Erythroblast (primary cell): ENCODE results near the gene SNX25.
A peak's percentile ranks its signal among the peaks of the same experiment; 100 is the strongest.
"Not testable (repeated sequence)": the region's sequence is repeated elsewhere in the genome, so short reads cannot be mapped to it uniquely, and the experiment has no call there.

ENCODE experiments used
- DNase-seq, 2 experiments: peaks; one replicate each; lab custom pipeline; 2025; lab: John Stamatoyannopoulos, UW
- GATA1 ChIP-seq: IDR thresholded peaks from 2 replicates; pipeline ENCODE4 v1.6.1; 2011; ENCODE audit warnings: low read depth, mild to moderate bottlenecking, control low read depth, low read length, moderate library complexity
- POLR2A ChIP-seq: IDR thresholded peaks from 2 replicates; pipeline ENCODE4 v1.6.1; 2011; ENCODE audit warnings: mild to moderate bottlenecking, low read length

Gene SNX25

GRCh38 chr4:185235119-185235842, 25.9 kb downstream of the SNX25 start:
- DNase-seq, result no peak
- TF ChIP-seq POLR2A (no peak), GATA1 (no peak)

DNA sequence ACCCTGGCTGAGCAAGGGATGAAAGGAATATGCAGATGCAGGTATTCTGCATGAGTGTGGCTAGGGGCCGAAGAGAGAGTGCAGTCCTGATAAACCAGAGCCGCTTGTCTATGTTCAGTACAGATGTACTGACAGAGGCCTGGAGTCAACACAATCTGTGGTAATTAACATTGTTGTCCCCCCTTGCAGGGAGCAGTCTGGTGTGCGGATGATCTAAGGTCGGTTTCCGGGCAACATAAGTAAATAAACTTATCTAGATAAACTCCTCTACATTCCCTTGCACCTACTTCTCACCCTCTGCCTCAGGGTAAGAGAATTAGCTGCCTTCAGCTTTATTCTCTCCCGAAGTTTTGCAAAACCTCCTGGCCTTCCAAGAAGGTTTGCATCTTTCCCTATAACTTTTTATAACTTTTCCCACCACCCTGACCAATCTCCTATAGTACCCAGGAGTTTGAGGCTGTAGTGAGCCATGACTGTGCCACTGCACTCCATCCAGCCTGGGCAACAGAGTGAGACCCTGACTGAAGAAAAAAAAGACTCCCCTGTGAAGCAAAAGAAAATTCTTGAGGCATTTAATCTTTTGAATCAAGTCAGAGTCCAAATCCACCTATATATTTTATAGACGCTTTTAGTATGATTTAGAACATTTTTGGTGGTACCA, 26.6 kb downstream of the SNX25 start:
- peak; percentile 12 to 46 for DNase-seq
- TF ChIP-seq POLR2A (no peak), GATA1 (no peak)

DNA sequence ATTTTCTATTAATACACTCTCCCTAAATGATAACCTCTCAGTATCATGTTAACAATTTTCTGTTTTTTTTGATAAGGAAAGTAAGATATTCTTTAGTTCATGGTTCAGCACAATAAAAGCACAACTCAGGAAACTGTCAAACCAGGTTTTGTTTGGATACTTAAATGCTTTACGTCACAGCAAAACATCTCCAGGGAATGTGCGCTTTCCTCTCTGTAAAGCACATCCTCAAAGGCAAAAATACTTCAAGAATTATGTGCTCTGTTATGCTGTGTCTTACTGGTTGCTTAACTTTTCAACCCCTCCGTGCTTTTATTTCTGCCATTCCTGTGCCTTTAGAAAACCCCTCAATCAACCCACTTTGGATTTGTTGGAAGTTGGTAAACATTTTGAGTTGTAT, 27.8 kb downstream of the SNX25 start:
- no peak for DNase-seq
- TF ChIP-seq POLR2A (no peak), GATA1 (no peak)

DNA sequence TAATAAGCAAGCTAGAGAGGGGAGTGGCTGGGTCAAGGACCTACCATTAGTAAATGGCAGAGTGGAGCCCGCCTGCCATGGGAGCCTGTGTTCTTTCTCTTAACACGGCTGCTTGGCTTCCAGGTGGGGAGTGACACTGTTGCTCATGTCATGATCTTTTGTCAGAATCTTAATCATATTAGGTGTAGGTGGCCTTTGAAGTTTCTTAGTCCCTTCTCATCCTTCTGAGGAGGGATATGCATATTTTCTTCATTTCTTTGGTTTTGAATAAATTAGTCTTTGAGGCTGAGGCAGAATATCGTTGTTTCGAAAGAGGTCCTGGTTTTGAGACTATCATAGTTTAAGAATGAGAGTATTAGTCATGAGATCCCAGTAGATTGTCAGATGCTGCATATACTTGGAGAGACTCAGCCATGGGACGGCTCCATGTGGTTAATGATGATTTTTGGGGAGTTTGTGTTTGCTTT, 28.9 kb downstream of the SNX25 start:
- no peak for DNase-seq
- no peak for TF ChIP-seq POLR2A
- TF ChIP-seq GATA1, result no peak

GRCh38 chr4:185238750-185239149, 29.4 kb downstream of the SNX25 start:
- no peak for DNase-seq
- TF ChIP-seq GATA1, result no peak
- no peak for TF ChIP-seq POLR2A

- not testable (repeated sequence) for DNase-seq
These were observed 31.1 kb downstream of the SNX25 start for GRCh38 chr4:185240486-185240885.

GRCh38 chr4:185242749-185243533, 33.5 kb downstream of the SNX25 start:
- TF ChIP-seq GATA1 (no peak), POLR2A (no peak)
- DNase-seq, result no peak

DNA sequence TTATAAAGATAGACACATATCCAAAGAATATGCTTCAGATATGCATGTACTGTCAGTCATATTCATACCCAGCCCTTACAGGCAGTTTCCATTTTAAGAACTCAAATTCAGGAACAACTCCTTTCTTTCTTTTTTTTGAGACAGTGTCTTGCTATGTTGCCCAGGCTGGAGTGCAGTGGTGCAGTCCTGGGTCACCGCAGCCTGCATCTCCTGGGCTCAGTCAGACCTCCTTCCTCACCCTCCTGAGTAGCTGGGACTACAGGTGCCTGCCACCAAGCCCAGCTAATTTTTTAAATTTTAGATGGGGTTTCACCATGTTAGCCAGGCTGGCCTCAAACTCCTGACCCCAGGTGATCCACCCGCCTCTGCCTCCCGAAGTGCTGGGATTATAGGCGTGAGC, 34.5 kb downstream of the SNX25 start:
- DNase-seq, result no peak
- TF ChIP-seq GATA1, result no peak
- TF ChIP-seq POLR2A, result no peak

- TF ChIP-seq GATA1, result no peak
- no peak for TF ChIP-seq POLR2A
- DNase-seq, result no peak
These were observed 35.4 kb downstream of the SNX25 start for GRCh38 chr4:185244763-185245162.

DNA sequence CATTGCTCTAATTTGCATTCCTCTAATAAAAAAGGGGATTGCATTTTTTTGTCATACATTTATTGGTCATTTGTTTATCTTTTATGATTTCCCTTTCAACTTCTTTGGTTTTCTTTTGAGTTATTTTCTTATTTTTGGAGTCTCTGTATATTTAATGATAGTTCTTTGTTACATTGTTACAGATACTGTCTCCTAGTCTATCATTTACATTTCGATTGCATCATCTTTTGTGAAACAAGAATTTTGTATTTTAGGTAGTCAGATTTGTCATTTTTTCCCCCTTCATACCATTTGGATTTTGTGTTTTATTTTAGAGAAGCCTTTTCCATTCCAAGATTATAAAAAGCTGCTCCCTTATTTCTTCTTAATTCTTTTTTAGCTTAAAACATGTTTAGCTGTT, 37.1 kb downstream of the SNX25 start:
- TF ChIP-seq GATA1 (no peak), POLR2A (no peak)
- DNase-seq, result no peak

DNA sequence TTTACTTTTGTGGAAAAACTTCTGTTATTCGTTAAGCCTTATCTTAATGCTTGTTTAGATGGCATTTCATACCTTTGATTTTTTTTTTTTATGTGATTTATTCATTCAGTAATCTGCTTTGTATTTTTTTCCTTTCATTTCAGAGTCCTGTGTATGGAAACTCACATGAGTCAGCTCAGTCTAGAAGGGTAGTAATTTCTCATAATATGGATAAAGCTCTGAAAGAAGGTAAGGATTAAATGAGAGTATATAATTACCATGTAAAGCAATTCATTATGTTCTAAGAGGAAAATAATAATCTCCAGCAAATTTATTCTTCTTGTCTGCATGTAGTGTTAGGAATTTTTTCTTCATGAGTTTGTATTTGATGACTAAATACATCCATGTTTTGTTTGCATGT, 37.8 kb downstream of the SNX25 start:
- no peak for TF ChIP-seq POLR2A
- DNase-seq, result no peak

DNA sequence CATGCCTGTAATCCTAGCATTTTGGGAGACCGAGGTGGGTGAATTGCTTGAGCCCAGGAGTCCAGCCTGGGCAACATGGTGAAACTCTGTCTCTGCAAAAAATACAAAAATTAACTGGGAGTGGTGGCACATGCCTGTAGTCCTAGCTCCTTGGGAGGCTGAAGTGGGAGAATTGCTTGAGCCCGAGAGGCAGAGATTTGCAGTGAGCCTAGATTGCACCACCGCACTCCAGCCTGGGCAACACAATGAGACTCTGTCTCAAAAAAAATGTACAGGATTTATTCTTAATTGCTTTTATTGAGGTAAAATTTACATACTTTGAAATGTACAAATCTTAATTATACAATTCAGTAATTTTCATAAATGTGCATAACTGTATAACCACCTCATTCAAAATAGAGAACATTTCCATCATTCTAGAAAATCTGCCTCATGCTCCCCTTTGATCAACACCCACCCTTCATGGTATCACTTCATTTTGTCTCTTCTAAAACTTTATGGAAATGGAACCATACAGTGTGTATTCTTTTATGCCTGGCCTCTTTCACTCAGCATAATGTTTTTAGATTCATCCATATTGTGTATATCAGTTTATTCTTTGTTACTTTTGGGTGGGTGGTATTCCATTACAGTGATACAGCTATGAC, 39.1 kb downstream of the SNX25 start:
- TF ChIP-seq POLR2A, result no peak
- DNase-seq, result no peak

DNA sequence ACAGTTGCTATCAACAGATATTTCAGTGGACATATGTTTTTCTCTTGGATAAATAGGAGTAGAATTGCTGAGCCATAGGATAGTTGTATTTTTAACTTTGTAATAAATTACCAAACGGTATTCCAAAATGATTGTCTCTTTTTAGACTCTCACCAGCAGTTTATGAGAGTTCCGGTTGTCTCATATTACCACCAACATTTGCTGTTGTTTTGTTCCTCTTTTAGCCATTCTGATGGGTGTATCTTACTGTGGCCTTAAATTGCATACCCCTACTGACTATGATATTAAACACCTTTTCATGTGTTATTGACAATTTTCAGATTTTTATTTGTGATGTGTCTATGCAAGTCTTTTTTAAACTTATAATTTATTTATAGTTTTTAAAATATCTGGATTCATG, 39.7 kb downstream of the SNX25 start:
- no peak for DNase-seq
- TF ChIP-seq GATA1 (no peak), POLR2A (no peak)

GRCh38 chr4:185254434-185254833, 45.0 kb downstream of the SNX25 start:
- TF ChIP-seq GATA1 (no peak), POLR2A (no peak)
- DNase-seq, result no peak

DNA sequence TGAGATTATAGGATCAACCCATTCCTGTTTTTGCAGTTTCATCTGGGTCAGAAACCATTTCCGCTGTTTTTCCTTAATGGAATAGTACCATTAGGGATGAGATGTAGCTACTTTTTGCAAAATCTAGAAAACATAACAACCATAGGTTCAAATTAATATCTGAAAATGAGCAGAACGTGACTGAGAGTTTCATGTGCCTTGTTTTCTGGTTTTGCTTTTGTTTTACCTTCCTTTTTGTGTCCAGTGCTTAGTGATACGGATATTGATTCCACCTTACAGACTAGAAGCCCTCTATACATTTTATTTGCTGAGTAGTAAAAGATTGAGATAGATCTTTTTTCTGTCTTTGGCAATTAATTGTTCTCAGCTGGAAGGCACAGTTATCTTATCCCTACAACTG, 46.5 kb downstream of the SNX25 start:
- no peak for DNase-seq
- TF ChIP-seq GATA1 (no peak), POLR2A (no peak)
